GM10266 (cell line): ENCODE measurements around the gene OR2D2.

Source experiments
- DNase-seq: peaks from one replicate; pipeline ENCODE4 v3.0.0; 2012; ENCODE audit errors: extremely low spot score
- CTCF ChIP-seq: IDR thresholded peaks from 2 replicates; pipeline ENCODE4 v1.5.1; 2012; ENCODE audit warnings: mild to moderate bottlenecking, low read depth; ENCODE audit not compliant: control insufficient read depth, insufficient read depth; ENCODE audit errors: missing control alignments

The OR2D2 gene

GRCh38 chr11:6892400-6892799, at the start of gene OR2D2:
TSS of gene OR2D2 (minus strand) at chr11:6892500. CDS start at chr11:6892500, 0 bp downstream.
- no peak for DNase-seq
- TF ChIP-seq CTCF = no peak

- no peak for TF ChIP-seq CTCF
- DNase-seq = no peak
Observed at GRCh38 chr11:6941970-6942369, 49.7 kb upstream of the OR2D2 start.

- no peak for DNase-seq
- TF ChIP-seq CTCF = no peak
Observed at GRCh38 chr11:6932145-6932544, 39.8 kb upstream of the OR2D2 start.

GRCh38 chr11:6931146-6931713, 38.9 kb upstream of the OR2D2 start:
- DNase-seq = no peak
- no peak for TF ChIP-seq CTCF

GRCh38 chr11:6928916-6929315, 36.6 kb upstream of the OR2D2 start:
- TF ChIP-seq CTCF = no peak
- no peak for DNase-seq

- DNase-seq = no peak
Observed at GRCh38 chr11:6927030-6927617, 34.8 kb upstream of the OR2D2 start.

More at GRCh38 chr11:6927030-6927617, 34.8 kb upstream of the OR2D2 start:
- no peak for TF ChIP-seq CTCF
